ENCODE data around the gene KIRREL3.

GRCh38 chr11:126548581-126549550 is 451.7 kb downstream of the KIRREL3 start:
- TF ChIP-seq CTCF (IDR thresholded peaks at IDR 0.05) (no peak), POLR2A (IDR thresholded peaks at IDR 0.05) (no peak)

All from esophagus squamous epithelium (tissue), 4 donors.